ENCODE data around the gene B3GALNT2.
"Not testable (repeated sequence)": the region's sequence is repeated elsewhere in the genome, so short reads cannot be mapped to it uniquely, and the experiment has no call there.

DNA sequence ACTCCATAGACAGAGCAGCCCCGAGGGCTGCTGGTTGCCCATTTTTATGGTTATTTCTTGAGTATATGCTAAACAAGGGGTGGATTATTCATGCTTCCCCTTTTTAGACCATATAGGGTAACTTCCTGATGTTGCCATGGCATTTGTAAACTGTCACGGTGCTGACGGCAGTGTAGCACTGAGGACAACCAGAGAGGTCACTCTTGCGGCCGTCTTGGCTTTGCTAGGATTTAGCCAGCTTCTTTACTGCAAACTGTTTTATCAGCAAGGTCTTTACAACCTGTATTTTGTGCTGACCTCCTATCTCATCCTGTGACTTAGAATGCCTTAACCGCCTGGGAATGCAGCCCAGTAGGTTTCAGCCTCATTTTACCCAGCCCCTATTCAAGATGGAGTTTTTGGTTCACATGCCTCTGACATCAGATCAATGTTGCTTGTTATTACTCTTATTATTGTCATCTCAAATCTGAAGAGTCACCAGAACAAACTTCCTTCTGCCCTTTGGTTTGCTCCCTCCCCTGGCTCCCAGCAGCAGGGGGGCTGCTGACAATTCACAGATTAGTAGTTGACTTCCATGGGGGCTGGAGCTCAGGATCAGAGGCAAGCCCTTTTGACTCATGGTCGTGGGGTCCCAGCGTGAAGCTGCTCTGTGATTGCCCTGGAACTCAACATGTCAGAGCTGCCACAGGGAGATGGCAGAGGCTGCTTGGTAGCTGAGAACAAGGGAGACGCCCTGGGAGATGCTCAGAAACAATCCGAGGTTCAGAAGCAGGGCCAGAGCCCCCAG lies 42.3 kb upstream of the B3GALNT2 start:
- TF ChIP-seq, protein P1, sequence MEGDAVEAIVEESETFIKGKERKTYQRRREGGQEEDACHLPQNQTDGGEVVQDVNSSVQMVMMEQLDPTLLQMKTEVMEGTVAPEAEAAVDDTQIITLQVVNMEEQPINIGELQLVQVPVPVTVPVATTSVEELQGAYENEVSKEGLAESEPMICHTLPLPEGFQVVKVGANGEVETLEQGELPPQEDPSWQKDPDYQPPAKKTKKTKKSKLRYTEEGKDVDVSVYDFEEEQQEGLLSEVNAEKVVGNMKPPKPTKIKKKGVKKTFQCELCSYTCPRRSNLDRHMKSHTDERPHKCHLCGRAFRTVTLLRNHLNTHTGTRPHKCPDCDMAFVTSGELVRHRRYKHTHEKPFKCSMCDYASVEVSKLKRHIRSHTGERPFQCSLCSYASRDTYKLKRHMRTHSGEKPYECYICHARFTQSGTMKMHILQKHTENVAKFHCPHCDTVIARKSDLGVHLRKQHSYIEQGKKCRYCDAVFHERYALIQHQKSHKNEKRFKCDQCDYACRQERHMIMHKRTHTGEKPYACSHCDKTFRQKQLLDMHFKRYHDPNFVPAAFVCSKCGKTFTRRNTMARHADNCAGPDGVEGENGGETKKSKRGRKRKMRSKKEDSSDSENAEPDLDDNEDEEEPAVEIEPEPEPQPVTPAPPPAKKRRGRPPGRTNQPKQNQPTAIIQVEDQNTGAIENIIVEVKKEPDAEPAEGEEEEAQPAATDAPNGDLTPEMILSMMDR (IDR thresholded peaks at IDR 0.05) = not testable (repeated sequence)
- not testable (repeated sequence) for TF ChIP-seq POLR2A, EP300, POLR2AphosphoS5 (IDR thresholded peaks at IDR 0.05)
